SK-N-SH treated with all-trans-retinoic acid at 6 μM for 48 hours (cell line): ENCODE data around the gene PEPD.

Source experiments
- ARNTL ChIP-seq: fragments of 450-650 bp; formaldehyde crosslinking; IDR thresholded peaks from 2 replicates; pipeline ENCODE4 v1.5.0; 2020; ENCODE audit warnings: low read depth, mild to moderate bottlenecking, moderate library complexity, borderline replicate concordance
- OSR1 ChIP-seq: fragments of 250-450 bp; sonication (Bioruptor Pico); IDR thresholded peaks from 2 replicates; pipeline ENCODE4 v1.8.0; 2022; ENCODE audit warnings: moderate library complexity, mild to moderate bottlenecking, inconsistent platforms
- POU6F1 ChIP-seq: fragments of 250-450 bp; sonication (Bioruptor Pico); IDR thresholded peaks from 2 replicates; pipeline ENCODE4 v1.8.0; 2021; ENCODE audit warnings: low read depth, mild to moderate bottlenecking, moderate library complexity, borderline replicate concordance
- ZFP3 ChIP-seq: fragments of 250-450 bp; sonication (Bioruptor Pico); IDR thresholded peaks from 2 replicates; pipeline ENCODE4 v1.5.0; 2020; ENCODE audit warnings: mild to moderate bottlenecking, moderate library complexity
- ZNF565 ChIP-seq: fragments of 450-650 bp; formaldehyde crosslinking; conservative IDR thresholded peaks from 2 replicates; pipeline ENCODE4 v1.5.0; 2020; ENCODE audit warnings: low read depth, mild to moderate bottlenecking, moderate library complexity

- TF ChIP-seq OSR1 (CRISPR knock-in tag), result no peak
- TF ChIP-seq ZNF565 (CRISPR knock-in tag), result no peak
- no peak for TF ChIP-seq ARNTL (CRISPR knock-in tag)
- TF ChIP-seq POU6F1 (CRISPR knock-in tag), result no peak
- TF ChIP-seq ZFP3 (CRISPR knock-in tag), result no peak
These were observed 26.1 kb upstream of the PEPD start for GRCh38 chr19:33547676-33548075.
